Glutamatergic neuron (in vitro differentiated cells): Measurements from ENCODE around the gene PAM. TPM values are rescaled to one million over a fixed set of nuclear protein-coding genes. Genes with fewer than 3 reads are reported as not detected.

Experiments used
- DNase-seq: peaks from one replicate; pipeline ENCODE4 v3.0.0; 2022
- H3K27ac Mint-ChIP-seq: one replicate; pipeline ENCODE4 v1.8.0; 2020; ENCODE audit warnings: mild to moderate bottlenecking, mixed read lengths, inconsistent platforms; ENCODE audit not compliant: unreplicated experiment
- H3K27me3 Mint-ChIP-seq: one replicate; pipeline ENCODE4 v1.8.0; 2020; ENCODE audit warnings: mild to moderate bottlenecking, moderate library complexity, mixed read lengths, inconsistent platforms; ENCODE audit not compliant: unreplicated experiment
- H3K36me3 Mint-ChIP-seq: one replicate; pipeline ENCODE4 v1.8.0; 2020; ENCODE audit warnings: mild to moderate bottlenecking, mixed read lengths, inconsistent platforms; ENCODE audit not compliant: unreplicated experiment
- H3K4me1 Mint-ChIP-seq: one replicate; pipeline ENCODE4 v1.8.0; 2020; ENCODE audit warnings: mild to moderate bottlenecking, low read depth, mixed read lengths, inconsistent platforms; ENCODE audit not compliant: unreplicated experiment
- H3K4me3 Mint-ChIP-seq: one replicate; pipeline ENCODE4 v1.8.0; 2020; ENCODE audit warnings: mild to moderate bottlenecking, mixed read lengths, inconsistent platforms; ENCODE audit not compliant: unreplicated experiment
- H3K9me3 Mint-ChIP-seq: one replicate; pipeline ENCODE4 v1.8.0; 2020; ENCODE audit warnings: mild to moderate bottlenecking, moderate library complexity, mixed read lengths, inconsistent platforms; ENCODE audit not compliant: unreplicated experiment
- long read RNA-seq: library from polyadenylated mRNA; unstranded; transcript quantifications from one replicate; pipeline ENCODE4 v2.0.0, GENCODE V29; 2020; ENCODE audit not compliant: unreplicated experiment
- total RNA-seq: library from RNA; stranded (reverse); fragmentation: NEBNext Ultra II Directional; extraction: Animal tissue kit (Norgen Biotek cat#: 25700); gene quantifications from one replicate; pipeline ENCODE4 v1.2.1, GENCODE V29; 2021; ENCODE audit not compliant: unreplicated experiment
- TF ChIP-seq, protein P1 (sequence below): fragments of 200-600 bp; sonication (generic); IDR thresholded peaks from one replicate; pipeline ENCODE4 v1.5.0; 2021; ENCODE audit not compliant: partially characterized antibody, unreplicated experiment

PAM gene
- 192 TPM for total RNA-seq
- long read RNA-seq, full-length matches to known transcripts = 4 of 39 reads
- long read RNA-seq, partial matches to known transcripts = 8 of 39 reads
- long read RNA-seq, other reads (novel, unspliced or antisense) = 27 of 39 reads

DNA sequence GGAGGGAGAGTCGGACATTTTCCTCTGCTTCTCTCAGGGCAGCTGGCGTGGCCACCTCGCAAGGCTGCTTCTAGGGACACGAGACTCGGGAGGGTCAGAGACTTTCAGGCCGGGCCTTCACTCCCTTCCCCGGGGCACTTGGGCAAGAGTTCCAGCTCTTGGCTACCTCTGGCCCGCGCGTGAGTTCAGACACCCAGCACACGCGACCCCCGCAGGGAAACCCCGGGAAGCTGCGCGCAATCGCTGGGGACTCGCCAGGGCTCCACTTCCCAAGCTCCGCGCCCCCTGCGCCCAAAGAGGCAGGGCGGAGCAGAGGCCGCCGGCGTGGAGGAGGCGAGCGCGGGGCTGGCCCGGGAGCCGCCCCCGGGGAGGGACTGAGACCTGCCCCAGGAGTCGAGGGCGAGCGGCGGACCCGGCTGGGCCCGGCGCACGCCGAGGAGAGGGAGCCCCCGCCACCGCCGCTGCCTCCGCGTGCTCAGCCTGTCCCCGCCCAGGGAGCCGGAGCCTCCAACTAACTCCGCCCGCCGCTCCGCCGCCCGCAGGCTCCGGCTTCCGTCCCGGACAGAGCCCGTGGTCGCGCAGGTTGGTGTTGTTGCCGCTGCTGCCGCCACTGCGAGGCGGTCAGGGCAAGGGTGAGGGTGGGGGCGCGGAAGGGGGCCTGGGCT is at the start of gene PAM:
TSS of gene PAM (plus strand) at position 539 of the 665 bp plus-strand sequence. CDS start 110,891 bp downstream, outside the sequence.
- peak within 1 kb of the TSS; percentile 97 for H3K4me3 Mint-ChIP-seq
- peaks cover 11% of the 10 kb centered on the region for H3K9me3 Mint-ChIP-seq
- peaks cover 16% of the 10 kb centered on the region for H3K27me3 Mint-ChIP-seq
- H3K27ac Mint-ChIP-seq = peak within 1 kb of the TSS; percentile 60
- DNase-seq = peak; percentile 84
- peaks cover 8% of the 10 kb centered on the region for H3K36me3 Mint-ChIP-seq
- TF ChIP-seq, protein P1, sequence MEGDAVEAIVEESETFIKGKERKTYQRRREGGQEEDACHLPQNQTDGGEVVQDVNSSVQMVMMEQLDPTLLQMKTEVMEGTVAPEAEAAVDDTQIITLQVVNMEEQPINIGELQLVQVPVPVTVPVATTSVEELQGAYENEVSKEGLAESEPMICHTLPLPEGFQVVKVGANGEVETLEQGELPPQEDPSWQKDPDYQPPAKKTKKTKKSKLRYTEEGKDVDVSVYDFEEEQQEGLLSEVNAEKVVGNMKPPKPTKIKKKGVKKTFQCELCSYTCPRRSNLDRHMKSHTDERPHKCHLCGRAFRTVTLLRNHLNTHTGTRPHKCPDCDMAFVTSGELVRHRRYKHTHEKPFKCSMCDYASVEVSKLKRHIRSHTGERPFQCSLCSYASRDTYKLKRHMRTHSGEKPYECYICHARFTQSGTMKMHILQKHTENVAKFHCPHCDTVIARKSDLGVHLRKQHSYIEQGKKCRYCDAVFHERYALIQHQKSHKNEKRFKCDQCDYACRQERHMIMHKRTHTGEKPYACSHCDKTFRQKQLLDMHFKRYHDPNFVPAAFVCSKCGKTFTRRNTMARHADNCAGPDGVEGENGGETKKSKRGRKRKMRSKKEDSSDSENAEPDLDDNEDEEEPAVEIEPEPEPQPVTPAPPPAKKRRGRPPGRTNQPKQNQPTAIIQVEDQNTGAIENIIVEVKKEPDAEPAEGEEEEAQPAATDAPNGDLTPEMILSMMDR = no peak
- peaks cover 5% of the 10 kb centered on the region for H3K4me1 Mint-ChIP-seq

DNA sequence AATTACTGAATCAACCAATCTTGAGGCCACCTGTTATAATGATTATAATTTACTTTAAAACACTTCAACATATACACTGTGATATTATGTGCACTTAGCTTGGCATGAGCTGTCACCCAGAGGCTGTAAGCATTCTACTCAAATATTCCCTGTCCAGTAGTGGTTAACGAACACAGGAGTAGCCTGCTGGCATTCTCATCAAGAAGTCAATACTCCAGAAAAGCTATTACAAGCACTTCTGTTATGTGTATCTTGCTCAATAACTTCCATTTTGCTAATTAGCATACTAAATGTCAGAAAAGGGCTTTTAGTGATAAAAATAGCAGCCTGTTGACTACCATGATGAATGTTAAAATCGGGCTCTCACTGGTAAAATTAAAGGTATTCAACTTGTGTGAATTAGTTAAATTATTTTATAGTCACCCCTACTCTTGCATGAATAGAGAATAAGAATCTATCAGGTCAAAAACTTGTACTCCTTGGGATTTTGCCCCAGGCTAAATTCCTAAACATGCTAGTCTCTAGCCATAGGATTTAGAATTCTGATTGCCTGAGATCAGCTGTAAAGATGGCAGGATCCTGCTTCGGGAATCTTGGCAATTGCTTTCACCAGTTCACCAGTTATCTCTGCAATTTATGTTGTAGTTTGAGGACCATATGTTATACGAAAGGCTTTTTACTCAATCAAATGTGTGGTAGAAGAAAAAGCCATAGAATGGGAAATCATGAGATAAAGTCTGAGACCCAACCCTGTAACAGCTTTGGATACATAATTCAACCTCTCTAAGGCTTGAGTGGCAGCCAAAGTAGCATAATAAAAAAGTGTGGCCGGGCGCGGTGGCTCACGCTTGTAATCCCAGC is 43.4 kb upstream of the PAM start:
- peaks cover 2% of the 10 kb centered on the region for H3K27me3 Mint-ChIP-seq
- DNase-seq = no peak
- no peak overlapping the region for H3K27ac Mint-ChIP-seq
- H3K4me1 Mint-ChIP-seq = no peaks in the 10 kb centered on the region
- H3K9me3 Mint-ChIP-seq = peaks cover 2% of the 10 kb centered on the region
- H3K4me3 Mint-ChIP-seq = no peak overlapping the region
- H3K36me3 Mint-ChIP-seq = peaks cover 5% of the 10 kb centered on the region
- TF ChIP-seq, protein P1 = no peak

DNA sequence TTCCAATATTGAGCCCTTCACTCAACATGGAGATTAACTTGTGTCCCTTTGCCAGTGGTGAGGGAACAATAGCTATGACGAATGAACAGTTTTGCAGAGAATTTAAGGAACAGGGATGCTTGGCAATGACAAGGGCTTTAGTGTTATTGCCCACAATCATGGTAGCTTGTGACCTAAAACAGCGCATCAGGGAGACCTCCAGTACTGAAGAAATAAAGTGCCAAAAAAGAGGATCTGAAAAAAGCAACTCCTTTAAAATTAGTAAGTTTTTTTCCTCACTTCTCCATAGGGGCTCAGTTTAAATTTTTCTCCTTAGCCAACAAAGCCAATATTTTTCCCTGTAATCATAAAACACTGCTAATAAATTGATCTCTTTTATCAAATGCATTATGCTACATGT is 41.8 kb upstream of the PAM start:
- no peak overlapping the region for H3K27ac Mint-ChIP-seq
- TF ChIP-seq, protein P1 = no peak
- no peak overlapping the region for H3K4me3 Mint-ChIP-seq

DNA sequence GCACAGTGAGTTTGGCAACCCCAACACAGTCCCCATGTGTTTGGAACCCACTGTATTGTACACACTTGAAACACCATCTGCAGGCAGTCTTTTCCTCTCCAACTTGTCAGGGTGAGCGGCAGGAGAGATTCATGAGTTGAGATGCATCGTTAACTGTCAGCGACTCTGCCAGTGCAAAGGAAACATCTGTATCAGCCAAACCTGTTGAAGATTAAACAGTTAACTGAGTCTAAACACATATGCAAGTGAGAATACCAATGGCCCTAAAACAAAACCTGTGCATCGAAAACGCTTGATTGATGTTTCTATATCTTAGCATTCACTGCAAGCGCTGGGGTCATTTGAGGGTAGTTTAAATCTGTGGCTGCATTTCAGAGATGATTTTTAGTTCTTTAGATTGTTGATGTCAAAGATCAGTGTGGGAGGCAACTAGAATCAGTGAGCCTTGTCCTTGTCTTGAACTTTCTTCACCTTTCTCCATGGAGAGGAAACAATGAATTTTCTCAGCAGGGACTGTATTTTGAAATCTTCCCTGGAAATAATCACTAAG is 41.3 kb upstream of the PAM start:
- Mint-ChIP-seq H3K27me3 (peaks cover 2% of the 10 kb centered on the region), H3K9me3 (peaks cover 2% of the 10 kb centered on the region), H3K27ac (no peak overlapping the region), H3K36me3 (peaks cover 3% of the 10 kb centered on the region), H3K4me3 (no peak overlapping the region), H3K4me1 (no peaks in the 10 kb centered on the region)
- no peak for DNase-seq
- TF ChIP-seq, protein P1 = no peak

More for the DNA sequence above, 41.8 kb upstream of the PAM start:
- no peak for DNase-seq
- Mint-ChIP-seq H3K9me3 (peaks cover 2% of the 10 kb centered on the region), H3K36me3 (peaks cover 5% of the 10 kb centered on the region), H3K27me3 (peaks cover 2% of the 10 kb centered on the region), H3K4me1 (no peaks in the 10 kb centered on the region)
